B cell (primary cell): Measurements from ENCODE around the gene NFASC. TPM values are rescaled to one million over a fixed set of nuclear protein-coding genes. Genes with fewer than 3 reads are reported as not detected.

ENCODE experiments used
- ATAC-seq: fragments of 200-7000 bp; cut with Tn5 transposase; one replicate; pipeline ENCODE4 v1.10.0; 2021; ENCODE audit warnings: low read depth, mild to moderate bottlenecking, moderate number of reproducible peaks, moderate library complexity
- CTCF ChIA-PET: fragments of 350-600 bp; sonication (Branson Sonifier 250); formaldehyde crosslinking; loops from one replicate; lab custom pipeline; 2021; ENCODE audit warnings: antibody characterized with exemption, inconsistent platforms; lab: Charles Lee
- POLR2A ChIA-PET: fragments of 350-600 bp; sonication (Branson Sonifier 250); formaldehyde crosslinking; loops from one replicate; lab custom pipeline; 2021; ENCODE audit warnings: antibody characterized with exemption; lab: Charles Lee
- DNase-seq: peaks from one replicate; pipeline ENCODE4 v3.0.0; 2013
- H2AFZ ChIP-seq: 2 replicates; pipeline ENCODE4 v1.6.1; 2012; ENCODE audit warnings: mild to moderate bottlenecking, low read depth, low read length; ENCODE audit not compliant: insufficient read depth, poor library complexity, severe bottlenecking
- H3K27ac ChIP-seq, 2 donors: 1 replicate in 1 of 2; 2 replicates in 1 of 2; pipeline ENCODE4 v1.5.1; 2012 to 2013; ENCODE audit warnings: low read length in 2 of 2, mild to moderate bottlenecking in 2 of 2, moderate library complexity in 1 of 2
- H3K27me3 ChIP-seq, 4 experiments: fragments of 200-600 bp in 1 of 4; sonication (generic) in 1 of 4; replicated peaks in 1 of 4; 1 replicate in 2 of 4; 2 replicates in 2 of 4; pipeline versions ENCODE4 v1.6.1 to v1.7.0; 2013 to 2016; ENCODE audit warnings: low read length in 3 of 4, mild to moderate bottlenecking in 2 of 4, mixed read lengths in 1 of 4, moderate library complexity in 1 of 4; ENCODE audit not compliant: insufficient read depth in 4 of 4, control insufficient read depth in 3 of 4; ENCODE audit errors: control extremely low read depth in 1 of 4
- H3K36me3 ChIP-seq, 2 experiments: replicated peaks in 1 of 2; 1 replicate in 1 of 2; 2 replicates in 1 of 2; pipeline versions ENCODE4 v1.6.1 to v1.7.1; 2013; ENCODE audit warnings: low read length in 1 of 2; ENCODE audit not compliant: insufficient read depth in 2 of 2, control insufficient read depth in 1 of 2; ENCODE audit errors: control extremely low read depth in 1 of 2, extremely low read depth in 1 of 2
- H3K4me1 ChIP-seq, 2 donors: fragments of 200-600 bp in 1 of 2; sonication (generic) in 1 of 2; 1 replicate in 1 of 2; 2 replicates in 1 of 2; pipeline versions ENCODE4 v1.5.1 to v1.6.1; 2013 to 2017; ENCODE audit warnings: low read length in 2 of 2; ENCODE audit not compliant: control insufficient read depth in 2 of 2, insufficient read depth in 2 of 2
- H3K4me2 ChIP-seq: replicated peaks from 2 replicates; pipeline ENCODE3; 2012; ENCODE audit warnings: mild to moderate bottlenecking, low read depth, low read length; ENCODE audit not compliant: poor library complexity, severe bottlenecking
- H3K4me3 ChIP-seq, 5 experiments: fragments of 200-600 bp in 1 of 5; sonication (generic) in 1 of 5; 1 replicate in 3 of 5; 2 replicates in 2 of 5; pipeline versions ENCODE4 v1.5.1 to v1.7.0; 2011 to 2016; ENCODE audit warnings: low read length in 4 of 5, mild to moderate bottlenecking in 4 of 5, low read depth in 2 of 5, control low read depth in 1 of 5, moderate library complexity in 1 of 5; ENCODE audit not compliant: insufficient read depth in 1 of 5; ENCODE audit errors: control extremely low read depth in 1 of 5, extremely low read depth in 1 of 5
- H3K79me2 ChIP-seq: fragments of 200-600 bp; sonication (generic); one replicate; pipeline ENCODE4 v1.6.0; 2016; ENCODE audit warnings: low read length; ENCODE audit not compliant: control insufficient read depth, insufficient read depth
- H3K9ac ChIP-seq: fragments of 200-600 bp; sonication (generic); 2 replicates; pipeline ENCODE4 v1.6.1; 2017; ENCODE audit warnings: mild to moderate bottlenecking, low read length, moderate library complexity
- H3K9me3 ChIP-seq, 3 donors: one replicate each; pipeline versions ENCODE4 v1.6.1 to v1.7.1; 2013; ENCODE audit warnings: low read length in 2 of 3; ENCODE audit not compliant: control insufficient read depth in 2 of 3, insufficient read depth in 1 of 3; ENCODE audit errors: control extremely low read depth in 1 of 3
- H4K20me1 ChIP-seq: 2 replicates; pipeline ENCODE4 v1.6.0; 2012; ENCODE audit warnings: mild to moderate bottlenecking, low read length; ENCODE audit not compliant: insufficient read depth, control insufficient read depth, poor library complexity, severe bottlenecking
- H3K27ac Mint-ChIP-seq: one replicate; pipeline ENCODE4 v1.8.0; 2021; ENCODE audit warnings: mixed read lengths
- H3K27me3 Mint-ChIP-seq: one replicate; pipeline ENCODE4 v1.8.0; 2021; ENCODE audit warnings: mixed read lengths
- H3K4me1 Mint-ChIP-seq: one replicate; pipeline ENCODE4 v1.8.0; 2021; ENCODE audit warnings: mixed read lengths
- H3K4me3 Mint-ChIP-seq: one replicate; pipeline ENCODE4 v1.8.0; 2021; ENCODE audit warnings: mixed read lengths
- H3K9me3 Mint-ChIP-seq: one replicate; pipeline ENCODE4 v1.8.0; 2022; ENCODE audit warnings: mixed read lengths; ENCODE audit not compliant: insufficient read depth
- CTCF ChIP-seq: fragments of 200-600 bp; IDR thresholded peaks from one replicate; pipeline ENCODE4 v1.8.0; 2022; ENCODE audit warnings: antibody characterized with exemption, mild to moderate bottlenecking
- EZH2 ChIP-seq: IDR thresholded peaks from 2 replicates; pipeline ENCODE4 v1.6.1; 2012; ENCODE audit warnings: borderline replicate concordance, low read depth, mild to moderate bottlenecking, moderate library complexity, low read length; ENCODE audit not compliant: insufficient read depth, poor library complexity, severe bottlenecking
- WGBS: methylation state at CpG from one replicate; pipeline ENCODE4 v1.1.5; 2013; ENCODE audit warnings: missing lambda C conversion rate; ENCODE audit not compliant: insufficient coverage; 5-methylcytosine and 5-hydroxymethylcytosine counted together
- intact Hi-C: fragments of 100-400 bp; cut with micrococcal nuclease; formaldehyde crosslinking; loops from one replicate; pipeline ENCODE4 v1.10.0; 2022
- polyA plus RNA-seq: library from polyadenylated mRNA; depleted of rRNA; stranded (reverse); fragments of >200 nt; gene quantifications from 2 replicates; pipeline ENCODE4 v1.2.3, GENCODE V29; 2012
- total RNA-seq, 2 donors: library from RNA; stranded (reverse); fragments of 120-200 nt in 1 of 2; gene quantifications; 1 replicate in 1 of 2; 2 replicates in 1 of 2; pipeline versions ENCODE4 v1.2.3 to v1.2.4, GENCODE V29; 2013 to 2022

NFASC gene
- total and polyA plus RNA-seq, 2 donors (not counting 1 experiment from before 2014, with no cell fraction given) = 0.06 to 0.39 TPM

DNA sequence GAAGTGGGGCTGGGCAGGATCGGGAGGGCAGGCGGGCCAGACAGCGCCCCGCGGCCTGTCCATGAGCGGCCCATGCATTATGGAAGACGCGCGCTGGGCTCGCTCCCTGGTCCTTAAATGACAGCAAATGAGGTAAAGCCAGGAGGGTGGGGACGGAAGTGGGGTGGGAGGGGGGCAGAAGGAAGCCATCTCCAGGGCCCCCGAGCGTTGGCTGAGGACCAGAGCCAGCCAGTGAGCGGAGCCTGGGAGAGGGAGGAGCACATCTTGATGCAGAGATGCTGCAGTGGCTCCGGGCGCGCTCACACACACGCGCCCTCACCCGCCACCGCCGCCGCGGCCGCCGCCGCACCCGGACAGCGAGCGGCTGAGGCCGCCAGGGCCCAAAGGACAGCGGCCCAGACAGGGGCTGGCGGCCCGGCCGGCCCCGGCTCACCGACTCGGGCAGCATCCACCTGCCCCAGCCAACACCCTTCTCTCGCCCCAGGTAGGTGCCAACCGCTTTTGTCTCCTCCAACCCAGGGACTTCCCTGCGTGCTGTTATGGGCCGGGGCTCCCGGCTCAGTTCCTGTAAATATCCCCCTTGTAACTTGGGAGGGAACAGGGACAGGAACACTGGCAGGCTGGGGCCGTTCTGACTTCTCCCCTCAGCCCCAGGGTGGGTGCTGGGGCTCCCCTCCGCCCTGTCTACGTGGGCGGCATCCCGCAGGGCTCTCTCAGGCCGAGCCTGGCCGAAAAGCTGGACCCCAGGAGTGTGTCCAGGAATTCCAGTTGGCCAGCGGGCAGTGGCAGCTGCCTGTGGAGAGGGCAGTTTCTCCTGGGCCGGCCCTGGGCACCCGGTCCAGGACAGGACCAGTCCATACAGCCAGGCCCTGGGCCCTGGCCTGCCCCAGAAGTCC is 172.5 kb downstream of the NFASC start, which contains the start of gene CNTN2:
TSS of gene CNTN2 (plus strand) at position 302 of the 896 bp plus-strand sequence. CDS start 9,974 bp downstream, outside the sequence.
- H3K9me3 ChIP-seq = no peaks in the 10 kb centered on the region
- 18% methylated on average over 42 of the region's 53 CpGs for WGBS
- ChIA-PET CTCF (no interaction called here), POLR2A (no interaction called here)
- peaks cover 0 to 47% (median 11%) of the 10 kb centered on the region in 4 experiments for H3K27me3 ChIP-seq
- Mint-ChIP-seq H3K27me3 (peaks cover 63% of the 10 kb centered on the region), H3K27ac (no peak within 1 kb of the TSS), H3K9me3 (no peaks in the 10 kb centered on the region), H3K4me3 (no peak within 1 kb of the TSS), H3K4me1 (no peaks in the 10 kb centered on the region)
- DNase-seq = no peak
- H2AFZ ChIP-seq = no peak within 1 kb of the TSS
- no peak within 1 kb of the TSS for H3K4me2 ChIP-seq
- no peaks in the 10 kb centered on the region for H4K20me1 ChIP-seq
- no peaks in the 10 kb centered on the region for H3K36me3 ChIP-seq
- H3K27ac ChIP-seq = no peak within 1 kb of the TSS
- intact Hi-C loops = no loop called here
- H3K4me3 ChIP-seq = no peak within 1 kb of the TSS
- no peaks in the 10 kb centered on the region for H3K79me2 ChIP-seq
- H3K9ac ChIP-seq = no peak within 1 kb of the TSS
- ATAC-seq = no peak
- TF ChIP-seq CTCF (no peak), EZH2 (no peak)
- H3K4me1 ChIP-seq = no peaks in the 10 kb centered on the region

- no peaks in the 10 kb centered on the region for H4K20me1 ChIP-seq
- ATAC-seq (no peak), DNase-seq (no peak)
- WGBS = 10% methylated on average over 1 of the region's 4 CpGs
- ChIA-PET CTCF (no interaction called here), POLR2A (no interaction called here)
- no peaks in the 10 kb centered on the region for H3K36me3 ChIP-seq
- no peaks in the 10 kb centered on the region for H3K4me1 ChIP-seq
- H3K27me3 ChIP-seq = peaks cover 0 to 47% (median 11%) of the 10 kb centered on the region in 4 experiments
- Mint-ChIP-seq H3K4me3 (no peak overlapping the region), H3K27me3 (peaks cover 66% of the 10 kb centered on the region), H3K4me1 (no peaks in the 10 kb centered on the region), H3K9me3 (no peaks in the 10 kb centered on the region), H3K27ac (no peak overlapping the region)
- no peak overlapping the region for H3K27ac ChIP-seq
- intact Hi-C loops = no loop called here
- H3K4me3 ChIP-seq = no peak overlapping the region
- no peak overlapping the region for H3K4me2 ChIP-seq
- H3K9me3 ChIP-seq = no peaks in the 10 kb centered on the region
- no peak overlapping the region for H2AFZ ChIP-seq
- H3K79me2 ChIP-seq = no peaks in the 10 kb centered on the region
- H3K9ac ChIP-seq = no peak overlapping the region
- no peak for TF ChIP-seq CTCF
- no peak for TF ChIP-seq EZH2
Observed at GRCh38 chr1:205043866-205044265, 173.2 kb downstream of the NFASC start.
